Mesothelial cell of epicardium (in vitro differentiated cells): Measurements from ENCODE around the gene FGF14. TPM values are rescaled to one million over a fixed set of nuclear protein-coding genes. Genes with fewer than 3 reads are reported as not detected.

Experiments
- DNase-seq, 2 experiments: peaks; one replicate each; pipeline ENCODE4 v3.0.0; 2021; ENCODE audit warnings: low spot score in 2 of 2; ENCODE audit not compliant: unreplicated experiment in 2 of 2
- H3K27ac Mint-ChIP-seq: 2 replicates; pipeline ENCODE4 v1.8.0; 2021; ENCODE audit warnings: mixed read lengths
- H3K27me3 Mint-ChIP-seq: 2 replicates; pipeline ENCODE4 v1.8.0; 2021; ENCODE audit warnings: low read depth, mixed read lengths
- H3K36me3 Mint-ChIP-seq: 2 replicates; pipeline ENCODE4 v1.8.0; 2021; ENCODE audit warnings: mixed read lengths
- H3K4me1 Mint-ChIP-seq: 2 replicates; pipeline ENCODE4 v1.8.0; 2021; ENCODE audit warnings: mixed read lengths
- H3K4me3 Mint-ChIP-seq: 2 replicates; pipeline ENCODE4 v1.8.0; 2021; ENCODE audit warnings: mild to moderate bottlenecking, moderate library complexity, mixed read lengths
- H3K9me3 Mint-ChIP-seq: 2 replicates; pipeline ENCODE4 v1.8.0; 2021; ENCODE audit warnings: mixed read lengths
- total RNA-seq: library from RNA; stranded (reverse); gene quantifications from 3 replicates; pipeline ENCODE4 v1.2.1, GENCODE V29; 2021
- TF ChIP-seq, protein P1 (sequence below): fragments of 200-600 bp; sonication (generic); IDR thresholded peaks from one replicate; pipeline ENCODE4 v1.5.0; 2021; ENCODE audit warnings: antibody characterized with exemption; ENCODE audit not compliant: unreplicated experiment

FGF14 gene
- total RNA-seq, 1 donor from 2014 or later = 0.02 TPM

- TF ChIP-seq, protein P1, sequence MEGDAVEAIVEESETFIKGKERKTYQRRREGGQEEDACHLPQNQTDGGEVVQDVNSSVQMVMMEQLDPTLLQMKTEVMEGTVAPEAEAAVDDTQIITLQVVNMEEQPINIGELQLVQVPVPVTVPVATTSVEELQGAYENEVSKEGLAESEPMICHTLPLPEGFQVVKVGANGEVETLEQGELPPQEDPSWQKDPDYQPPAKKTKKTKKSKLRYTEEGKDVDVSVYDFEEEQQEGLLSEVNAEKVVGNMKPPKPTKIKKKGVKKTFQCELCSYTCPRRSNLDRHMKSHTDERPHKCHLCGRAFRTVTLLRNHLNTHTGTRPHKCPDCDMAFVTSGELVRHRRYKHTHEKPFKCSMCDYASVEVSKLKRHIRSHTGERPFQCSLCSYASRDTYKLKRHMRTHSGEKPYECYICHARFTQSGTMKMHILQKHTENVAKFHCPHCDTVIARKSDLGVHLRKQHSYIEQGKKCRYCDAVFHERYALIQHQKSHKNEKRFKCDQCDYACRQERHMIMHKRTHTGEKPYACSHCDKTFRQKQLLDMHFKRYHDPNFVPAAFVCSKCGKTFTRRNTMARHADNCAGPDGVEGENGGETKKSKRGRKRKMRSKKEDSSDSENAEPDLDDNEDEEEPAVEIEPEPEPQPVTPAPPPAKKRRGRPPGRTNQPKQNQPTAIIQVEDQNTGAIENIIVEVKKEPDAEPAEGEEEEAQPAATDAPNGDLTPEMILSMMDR = no peak
- no peaks in the 10 kb centered on the region for H3K4me1 Mint-ChIP-seq
- H3K36me3 Mint-ChIP-seq = no peaks in the 10 kb centered on the region
- DNase-seq = no peak
- no peak overlapping the region for H3K27ac Mint-ChIP-seq
- no peak overlapping the region for H3K4me3 Mint-ChIP-seq
- H3K27me3 Mint-ChIP-seq = peaks cover 21% of the 10 kb centered on the region
- H3K9me3 Mint-ChIP-seq = no peaks in the 10 kb centered on the region
These were observed 422.0 kb downstream of the FGF14 start for GRCh38 chr13:101979825-101980224.

- TF ChIP-seq, protein P1 = no peak
- DNase-seq = no peak
- H3K9me3 Mint-ChIP-seq = no peaks in the 10 kb centered on the region
These were observed 423.1 kb downstream of the FGF14 start for GRCh38 chr13:101978552-101979315.

DNA sequence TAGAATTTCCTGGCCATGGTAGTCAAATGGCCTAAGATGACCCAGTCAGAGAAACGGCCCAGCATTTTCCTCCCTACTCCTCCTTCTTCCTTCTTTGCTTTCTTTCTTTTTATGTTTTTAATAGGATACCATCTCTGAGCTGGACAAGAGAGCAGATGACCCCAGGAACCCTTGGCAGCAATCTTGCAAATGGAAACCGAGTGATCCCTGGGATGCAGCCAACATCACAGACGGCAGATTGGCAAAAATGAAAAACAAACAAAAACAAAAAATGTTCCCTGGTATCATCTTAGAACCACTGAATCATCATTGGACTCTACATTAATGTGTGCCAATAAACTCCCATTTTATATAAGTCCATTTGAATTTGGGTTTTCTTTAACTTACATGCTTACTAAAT is 424.4 kb downstream of the FGF14 start:
- DNase-seq = no peak
- no peak overlapping the region for H3K4me3 Mint-ChIP-seq
- no peaks in the 10 kb centered on the region for H3K4me1 Mint-ChIP-seq
- TF ChIP-seq, protein P1 = no peak
- H3K36me3 Mint-ChIP-seq = no peaks in the 10 kb centered on the region
- peaks cover 21% of the 10 kb centered on the region for H3K27me3 Mint-ChIP-seq
- H3K9me3 Mint-ChIP-seq = no peaks in the 10 kb centered on the region
- no peak overlapping the region for H3K27ac Mint-ChIP-seq

More at GRCh38 chr13:101978552-101979315, 423.1 kb downstream of the FGF14 start:
- peaks cover 21% of the 10 kb centered on the region for H3K27me3 Mint-ChIP-seq
- no peak overlapping the region for H3K4me3 Mint-ChIP-seq
- H3K36me3 Mint-ChIP-seq = no peaks in the 10 kb centered on the region
- H3K27ac Mint-ChIP-seq = no peak overlapping the region
- H3K4me1 Mint-ChIP-seq = no peaks in the 10 kb centered on the region

- no peaks in the 10 kb centered on the region for H3K4me1 Mint-ChIP-seq
- no peak for DNase-seq
- H3K36me3 Mint-ChIP-seq = no peaks in the 10 kb centered on the region
- H3K27ac Mint-ChIP-seq = no peak overlapping the region
- H3K27me3 Mint-ChIP-seq = peaks cover 9% of the 10 kb centered on the region
- no peak overlapping the region for H3K4me3 Mint-ChIP-seq
- TF ChIP-seq, protein P1 = no peak
- no peaks in the 10 kb centered on the region for H3K9me3 Mint-ChIP-seq
These were observed 429.7 kb downstream of the FGF14 start for GRCh38 chr13:101972191-101972590.

DNA sequence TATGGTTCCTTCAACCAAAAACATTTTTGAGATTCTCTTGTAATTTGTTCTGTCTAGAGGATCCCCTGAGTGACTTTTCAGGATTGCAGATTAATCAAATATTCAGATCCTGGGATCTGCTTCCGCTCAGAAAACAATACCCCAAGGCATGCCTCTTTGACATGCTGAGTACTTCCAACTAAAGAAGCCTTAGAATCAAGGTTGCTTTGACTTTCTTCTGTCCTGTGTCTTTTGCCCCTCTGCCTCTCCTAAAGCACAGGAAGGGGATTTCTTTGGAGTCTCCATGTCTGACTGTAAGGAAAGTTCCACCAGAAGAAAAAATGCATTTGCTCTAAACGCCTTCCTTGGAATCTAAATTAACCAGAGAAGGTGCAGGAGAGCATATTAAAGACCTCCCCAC is 431.5 kb downstream of the FGF14 start:
- TF ChIP-seq, protein P1 = no peak
- H3K27ac Mint-ChIP-seq = no peak overlapping the region
- H3K27me3 Mint-ChIP-seq = peaks cover 8% of the 10 kb centered on the region
- H3K36me3 Mint-ChIP-seq = no peaks in the 10 kb centered on the region
- no peak for DNase-seq
- H3K4me3 Mint-ChIP-seq = no peak overlapping the region
- no peaks in the 10 kb centered on the region for H3K9me3 Mint-ChIP-seq
- no peaks in the 10 kb centered on the region for H3K4me1 Mint-ChIP-seq
